CD4-positive, alpha-beta memory T cell (primary cell): Measurements from ENCODE around the gene SLC35A3. TPM values are rescaled to one million over a fixed set of nuclear protein-coding genes. Genes with fewer than 3 reads are reported as not detected.

Source experiments
- CTCF ChIA-PET: fragments of 350-600 bp; sonication (Branson Sonifier 250); formaldehyde crosslinking; loops from one replicate; lab custom pipeline; 2021; ENCODE audit warnings: inconsistent platforms; ENCODE audit not compliant: partially characterized antibody; lab: Charles Lee
- POLR2A ChIA-PET: fragments of 350-600 bp; sonication (Branson Sonifier 250); formaldehyde crosslinking; loops from one replicate; lab custom pipeline; 2021; ENCODE audit not compliant: partially characterized antibody; lab: Charles Lee
- DNase-seq, 5 donors: peaks; one replicate each; pipeline versions ENCODE4 v3.0.0 to v3.0.0-alpha.2; 2020 to 2022; ENCODE audit warnings: mixed read lengths in 1 of 5
- H3K27ac ChIP-seq: one replicate; pipeline ENCODE4 v1.7.0; 2013; ENCODE audit warnings: low read depth, low read length
- H3K27me3 ChIP-seq: 2 replicates; pipeline ENCODE4 v1.7.0; 2013; ENCODE audit warnings: mild to moderate bottlenecking, low read length, moderate library complexity; ENCODE audit not compliant: insufficient read depth
- H3K36me3 ChIP-seq: 2 replicates; pipeline ENCODE4 v1.7.0; 2013; ENCODE audit warnings: mild to moderate bottlenecking, low read length, moderate library complexity; ENCODE audit not compliant: insufficient read depth
- H3K4me1 ChIP-seq: 2 replicates; pipeline ENCODE4 v1.7.0; 2013; ENCODE audit warnings: mild to moderate bottlenecking, low read length, moderate library complexity; ENCODE audit not compliant: insufficient read depth
- H3K4me3 ChIP-seq, 2 donors: one replicate each; pipeline ENCODE4 v1.7.0; 2013; ENCODE audit warnings: low read length in 2 of 2, mild to moderate bottlenecking in 1 of 2
- H3K9me3 ChIP-seq, 2 donors: one replicate each; pipeline ENCODE4 v1.7.0; 2013; ENCODE audit warnings: low read length in 2 of 2, control low read depth in 1 of 2; ENCODE audit not compliant: control insufficient read depth in 1 of 2
- H3K27ac Mint-ChIP-seq, 7 donors: one replicate each; pipeline ENCODE4 v1.8.0; 2020 to 2021; ENCODE audit warnings: mixed read lengths in 7 of 7, mild to moderate bottlenecking in 6 of 7, inconsistent platforms in 3 of 7, moderate library complexity in 3 of 7
- H3K27me3 Mint-ChIP-seq, 2 donors: one replicate each; pipeline ENCODE4 v1.8.0; 2020 to 2021; ENCODE audit warnings: mixed read lengths in 2 of 2
- H3K36me3 Mint-ChIP-seq, 2 donors: one replicate each; pipeline ENCODE4 v1.8.0; 2020 to 2021; ENCODE audit warnings: mixed read lengths in 2 of 2, inconsistent platforms in 1 of 2, mild to moderate bottlenecking in 1 of 2
- H3K4me1 Mint-ChIP-seq, 4 donors: one replicate each; pipeline ENCODE4 v1.8.0; 2020 to 2021; ENCODE audit warnings: mixed read lengths in 4 of 4, mild to moderate bottlenecking in 1 of 4
- H3K4me3 Mint-ChIP-seq, 8 donors: one replicate each; pipeline ENCODE4 v1.8.0; 2020 to 2021; ENCODE audit warnings: mixed read lengths in 8 of 8, mild to moderate bottlenecking in 7 of 8, moderate library complexity in 6 of 8, inconsistent platforms in 3 of 8
- H3K9me3 Mint-ChIP-seq, 8 donors: one replicate each; pipeline ENCODE4 v1.8.0; 2020 to 2021; ENCODE audit warnings: mixed read lengths in 8 of 8, mild to moderate bottlenecking in 5 of 8, inconsistent platforms in 3 of 8, moderate library complexity in 1 of 8
- intact Hi-C: fragments of 100-400 bp; cut with micrococcal nuclease; formaldehyde crosslinking; loops from one replicate; pipeline ENCODE4 v1.15.1; 2023
- polyA plus RNA-seq, 2 donors: library from polyadenylated mRNA; unstranded; fragments of 300-500 nt; fragmentation: Illumina TruSeq; gene quantifications; one replicate each; pipeline ENCODE4 v1.2.3, GENCODE V29; 2021
- total RNA-seq, 2 experiments: library from RNA; stranded (reverse); gene quantifications; one replicate each; pipeline ENCODE4 v1.2.3, GENCODE V29; 2021

SLC35A3 gene
- total and polyA plus RNA-seq, 4 experiments from 2014 or later, result 9.0 to 31.5 (median 18.5) TPM

- Mint-ChIP-seq H3K4me3 (no peak overlapping the region), H3K27ac (peak overlapping the region in 5 of 7 donors; percentile 34 to 60 (median 55)), H3K4me1 (peaks cover 0 to 10% (median 6%) of the 10 kb centered on the region in 4 donors), H3K36me3 (peaks cover 0 to 3% of the 10 kb centered on the region in 2 donors), H3K27me3 (no peaks in the 10 kb centered on the region), H3K9me3 (no peaks in the 10 kb centered on the region)
- H3K9me3 ChIP-seq, result no peaks in the 10 kb centered on the region
- CTCF ChIA-PET, result no interaction called here
- no peak overlapping the region for H3K27ac ChIP-seq
- no peak overlapping the region for H3K4me3 ChIP-seq
- H3K36me3 ChIP-seq, result no peaks in the 10 kb centered on the region
- intact Hi-C loops, result no loop called here
- no peaks in the 10 kb centered on the region for H3K4me1 ChIP-seq
- peak in 2 of 5 donors; percentile 26 to 36 for DNase-seq
- no peaks in the 10 kb centered on the region for H3K27me3 ChIP-seq
- POLR2A ChIA-PET, result interaction anchor here (0.7 to 1.5 kb wide), 2 partner anchors 9 to 59 kb away, joined by 3 to 6 read pairs; partner anchors contain the start of gene SLC35A3
Measured at GRCh38 chr1:100028765-100029164, 59.0 kb downstream of the SLC35A3 start.

- Mint-ChIP-seq H3K9me3 (peaks cover 0 to 2% (median 0%) of the 10 kb centered on the region in 8 donors), H3K27ac (peak overlapping the region in 3 of 7 donors; percentile 24 to 63 (median 43)), H3K36me3 (peaks cover 0 to 12% of the 10 kb centered on the region in 2 donors), H3K4me3 (no peak overlapping the region), H3K4me1 (peaks cover 12 to 34% (median 18%) of the 10 kb centered on the region in 4 donors), H3K27me3 (no peaks in the 10 kb centered on the region)
- no peaks in the 10 kb centered on the region for H3K36me3 ChIP-seq
- no peak overlapping the region for H3K27ac ChIP-seq
- CTCF ChIA-PET, result no interaction called here
- H3K9me3 ChIP-seq, result no peaks in the 10 kb centered on the region
- peak in 2 of 5 donors; percentile 29 to 34 for DNase-seq
- intact Hi-C loops, result loop anchor here (1.0 to 10.0 kb wide), 2 partner anchors 226 to 1230 kb away; no protein-coding TSS in a partner anchor
- H3K4me3 ChIP-seq, result no peak overlapping the region
- H3K27me3 ChIP-seq, result no peaks in the 10 kb centered on the region
- H3K4me1 ChIP-seq, result peaks cover 13% of the 10 kb centered on the region
- POLR2A ChIA-PET, result no interaction called here
Measured at GRCh38 chr1:100034470-100034869, 64.7 kb downstream of the SLC35A3 start.

- no peaks in the 10 kb centered on the region for H3K27me3 Mint-ChIP-seq
- Histone ChIP-seq H3K4me3 (no peak overlapping the region), H3K27me3 (no peaks in the 10 kb centered on the region), H3K4me1 (peaks cover 21% of the 10 kb centered on the region), H3K9me3 (no peaks in the 10 kb centered on the region), H3K27ac (no peak overlapping the region), H3K36me3 (no peaks in the 10 kb centered on the region)
- no peak for DNase-seq
- H3K27ac Mint-ChIP-seq, result peak overlapping the region in 4 of 7 donors; percentile 5 to 31 (median 12)
- peaks cover 0 to 12% of the 10 kb centered on the region in 2 donors for H3K36me3 Mint-ChIP-seq
- ChIA-PET CTCF (interaction anchor here (1.5 kb wide), 1 partner anchor 229 kb away, joined by 3 read pairs; no protein-coding TSS in a partner anchor), POLR2A (interaction anchor here (0.8 kb wide), 1 partner anchor 9 kb away, joined by 3 read pairs; no protein-coding TSS in a partner anchor)
- H3K4me3 Mint-ChIP-seq, result peak overlapping the region in 1 of 8 donors; percentile 62
- peaks cover 0 to 2% (median 0%) of the 10 kb centered on the region in 8 donors for H3K9me3 Mint-ChIP-seq
- intact Hi-C loops, result loop anchor here (5.0 to 10.0 kb wide), 5 partner anchors 212 to 1230 kb away; partner anchors contain the start of genes DBT, RTCA and SLC30A7
- peaks cover 16 to 42% (median 24%) of the 10 kb centered on the region in 4 donors for H3K4me1 Mint-ChIP-seq
Measured at GRCh38 chr1:100035214-100035613, 65.4 kb downstream of the SLC35A3 start.

DNA sequence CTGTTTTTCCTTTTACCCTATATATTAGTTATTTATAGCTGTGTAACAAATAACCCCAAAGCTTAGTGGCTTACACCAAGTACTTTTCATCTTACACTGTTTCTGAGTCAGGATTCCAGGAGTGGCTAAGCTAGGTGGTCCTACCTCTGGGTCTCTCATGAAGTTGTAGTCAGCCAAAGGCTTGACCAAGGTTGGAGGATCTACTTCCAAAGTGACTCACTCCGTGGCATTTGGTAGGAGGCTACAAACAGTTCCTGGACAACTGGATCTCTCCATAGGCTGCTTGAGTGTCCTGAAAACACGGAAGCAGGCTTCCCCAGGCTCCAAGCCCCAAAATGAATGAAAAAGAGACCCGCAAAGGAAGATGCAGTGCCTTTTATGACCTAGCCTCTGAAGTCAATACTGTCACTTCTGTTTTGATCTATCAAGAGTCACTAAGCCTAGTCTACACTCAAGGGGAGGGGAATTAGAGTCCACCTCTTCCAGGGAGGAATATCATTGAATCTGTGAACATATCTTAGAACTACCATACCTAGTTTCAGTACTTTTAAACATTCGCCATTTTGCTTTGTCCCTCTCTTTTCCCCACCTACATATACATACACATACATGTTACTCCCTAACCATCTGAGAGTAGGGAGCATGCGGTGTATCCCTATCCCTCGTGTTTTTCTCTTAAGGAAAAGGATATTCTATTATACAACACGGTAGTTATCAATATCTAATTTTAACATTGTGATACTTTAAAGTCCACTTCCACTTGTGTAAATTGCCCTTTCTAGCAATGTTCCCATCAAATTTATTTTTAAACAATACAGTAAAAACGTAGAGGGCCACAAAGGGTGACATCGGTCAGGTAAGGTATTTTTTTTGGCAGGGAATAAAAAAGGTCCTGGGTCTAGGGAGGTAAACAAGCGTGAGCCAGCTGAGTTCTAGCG, 67.2 kb downstream of the SLC35A3 start:
- DNase-seq, result peak in 1 of 5 donors; percentile 39
- peaks cover 38% of the 10 kb centered on the region for H3K4me1 ChIP-seq
- POLR2A ChIA-PET, result interaction anchor here (0.7 to 3.7 kb wide), 12 partner anchors 8 to 860 kb away, joined by 3 to 41 read pairs (median 6); partner anchors contain the start of genes DBT, RTCA, SASS6 and SLC35A3
- peak overlapping the region; percentile 99 for H3K27ac ChIP-seq
- no peaks in the 10 kb centered on the region for H3K36me3 ChIP-seq
- CTCF ChIA-PET, result interaction anchor here (0.9 to 1.5 kb wide), 4 partner anchors 29 to 231 kb away, joined by 3 to 8 read pairs (median 3); partner anchors contain the start of gene SLC35A3
- no peaks in the 10 kb centered on the region for H3K9me3 ChIP-seq
- H3K4me1 Mint-ChIP-seq, result peaks cover 25 to 55% (median 36%) of the 10 kb centered on the region in 4 donors
- no peaks in the 10 kb centered on the region for H3K27me3 ChIP-seq
- peak overlapping the region; percentile 91 to 100 (median 96) for H3K4me3 Mint-ChIP-seq
- intact Hi-C loops, result loop anchor here (5.0 to 10.0 kb wide), 5 partner anchors 210 to 1228 kb away; partner anchors contain the start of genes DBT, RTCA and SLC30A7
- peak overlapping the region; percentile 98 to 100 (median 99) for H3K27ac Mint-ChIP-seq
- peaks cover 0 to 2% (median 0%) of the 10 kb centered on the region in 8 donors for H3K9me3 Mint-ChIP-seq
- H3K27me3 Mint-ChIP-seq, result no peaks in the 10 kb centered on the region
- peak overlapping the region; percentile 43 to 75 for H3K4me3 ChIP-seq
- peaks cover 0 to 12% of the 10 kb centered on the region in 2 donors for H3K36me3 Mint-ChIP-seq

DNA sequence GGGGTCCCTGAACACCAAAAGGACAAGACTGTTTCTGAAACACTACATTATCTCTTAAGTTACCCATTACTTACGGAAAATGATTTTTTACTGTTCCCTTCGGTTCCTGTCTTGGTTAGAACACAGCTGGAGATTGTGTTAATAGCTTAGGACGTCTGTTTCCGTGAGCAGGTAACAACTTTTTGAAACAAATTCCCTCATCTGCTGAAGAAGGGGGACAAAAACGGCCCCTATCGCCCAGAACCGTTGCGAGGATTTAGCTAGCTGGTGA, 67.8 kb downstream of the SLC35A3 start:
- peaks cover 29 to 61% (median 41%) of the 10 kb centered on the region in 4 donors for H3K4me1 Mint-ChIP-seq
- intact Hi-C loops, result loop anchor here (5.0 to 10.0 kb wide), 5 partner anchors 210 to 1227 kb away; partner anchors contain the start of genes DBT, RTCA and SLC30A7
- DNase-seq, result no peak
- H3K4me3 Mint-ChIP-seq, result peak overlapping the region; percentile 91 to 100 (median 96)
- H3K4me1 ChIP-seq, result peaks cover 44% of the 10 kb centered on the region
- H3K27ac ChIP-seq, result peak overlapping the region; percentile 99
- peaks cover 0 to 2% (median 0%) of the 10 kb centered on the region in 8 donors for H3K9me3 Mint-ChIP-seq
- H3K27me3 Mint-ChIP-seq, result no peaks in the 10 kb centered on the region
- ChIA-PET POLR2A (interaction anchor here (0.7 to 3.7 kb wide), 17 partner anchors 9 to 859 kb away, joined by 3 to 41 read pairs (median 4); partner anchors contain the start of genes CDC14A, DBT, RTCA and SASS6), CTCF (interaction anchor here (0.9 to 1.5 kb wide), 4 partner anchors 30 to 419 kb away, joined by 3 to 8 read pairs (median 3); partner anchors contain the start of gene SLC35A3)
- H3K36me3 Mint-ChIP-seq, result peaks cover 0 to 12% of the 10 kb centered on the region in 2 donors
- no peaks in the 10 kb centered on the region for H3K36me3 ChIP-seq
- peak overlapping the region; percentile 43 to 75 for H3K4me3 ChIP-seq
- H3K27me3 ChIP-seq, result no peaks in the 10 kb centered on the region
- no peaks in the 10 kb centered on the region for H3K9me3 ChIP-seq
- H3K27ac Mint-ChIP-seq, result peak overlapping the region; percentile 98 to 100 (median 99)

DNA sequence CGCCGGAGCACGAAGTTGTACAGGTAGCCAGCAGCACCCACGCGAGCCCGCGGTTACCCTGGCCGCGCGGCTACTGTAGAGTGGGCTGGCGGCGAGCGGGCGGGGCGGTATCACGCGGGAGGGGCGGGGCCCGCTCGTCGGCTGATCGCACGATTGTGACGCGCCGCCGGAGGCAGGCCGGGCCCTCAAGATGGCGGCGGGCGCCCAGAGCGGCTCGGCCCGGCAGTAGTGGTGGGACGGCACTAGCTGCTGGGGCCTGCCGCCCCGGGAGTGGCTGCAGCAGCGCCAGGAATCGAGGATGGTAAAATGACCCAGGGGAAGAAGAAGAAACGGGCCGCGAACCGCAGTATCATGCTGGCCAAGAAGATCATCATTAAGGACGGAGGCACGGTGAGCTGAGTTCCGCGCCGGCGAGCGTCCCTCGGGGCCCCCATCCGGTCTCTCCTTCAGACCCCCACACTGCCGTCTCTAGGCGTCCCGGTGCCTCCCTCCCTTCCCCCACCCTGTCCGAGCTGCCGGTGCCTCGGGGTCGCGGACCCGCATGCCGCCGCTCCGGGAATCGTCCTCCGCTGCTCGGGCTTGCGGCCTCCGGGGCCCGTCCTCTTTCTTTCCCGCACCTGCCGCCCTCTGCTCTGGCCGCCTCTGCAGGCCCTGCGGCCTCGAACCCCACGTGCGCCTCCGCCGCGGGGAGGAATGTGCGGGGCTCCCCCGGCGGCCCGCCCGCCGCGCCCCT, 68.3 kb downstream of the SLC35A3 start:
- ChIA-PET POLR2A (interaction anchor here (0.7 to 3.7 kb wide), 20 partner anchors 8 to 858 kb away, joined by 3 to 41 read pairs (median 4); partner anchors contain the start of genes AGL, CDC14A, DBT and RTCA), CTCF (interaction anchor here (0.9 to 1.5 kb wide), 4 partner anchors 30 to 418 kb away, joined by 3 to 8 read pairs (median 3); partner anchors contain the start of gene SLC35A3)
- Mint-ChIP-seq H3K4me1 (peaks cover 33 to 66% (median 46%) of the 10 kb centered on the region in 4 donors), H3K27me3 (no peaks in the 10 kb centered on the region), H3K36me3 (peaks cover 0 to 12% of the 10 kb centered on the region in 2 donors), H3K9me3 (peaks cover 0 to 2% (median 0%) of the 10 kb centered on the region in 8 donors), H3K4me3 (peak overlapping the region; percentile 91 to 100 (median 98)), H3K27ac (peak overlapping the region; percentile 98 to 100 (median 99))
- no peaks in the 10 kb centered on the region for H3K9me3 ChIP-seq
- no peaks in the 10 kb centered on the region for H3K27me3 ChIP-seq
- intact Hi-C loops, result loop anchor here (1.0 to 10.0 kb wide), 10 partner anchors 8 to 1227 kb away; partner anchors contain the start of genes AGL, CDC14A, DBT and RTCA
- peak overlapping the region; percentile 99 for H3K27ac ChIP-seq
- DNase-seq, result peak; percentile 88 to 90 (median 89)
- H3K4me3 ChIP-seq, result peak overlapping the region; percentile 43 to 75
- H3K4me1 ChIP-seq, result peaks cover 50% of the 10 kb centered on the region
- H3K36me3 ChIP-seq, result no peaks in the 10 kb centered on the region
